HG03520 (cell line): ENCODE measurements around the gene BMPR1A.
A peak's percentile ranks its signal among the peaks of the same experiment; 100 is the strongest.
"Not testable (repeated sequence)": the region's sequence is repeated elsewhere in the genome, so short reads cannot be mapped to it uniquely, and the experiment has no call there.

Experiments
- ATAC-seq: cut with Tn5 transposase; IDR thresholded peaks from one replicate; pipeline ENCODE4 v1.9.1; 2021; ENCODE audit warnings: mild to moderate bottlenecking, moderate library complexity; ENCODE audit not compliant: unreplicated experiment

The BMPR1A gene

GRCh38 chr10:86837663-86838062, 81.2 kb downstream of the BMPR1A start:
- ATAC-seq, result no peak

GRCh38 chr10:86840498-86840897, 84.1 kb downstream of the BMPR1A start:
- no peak for ATAC-seq

- no peak for ATAC-seq
Measured at GRCh38 chr10:86846088-86846487, 89.7 kb downstream of the BMPR1A start.

- ATAC-seq, result no peak
Measured at GRCh38 chr10:86848747-86849146, 92.3 kb downstream of the BMPR1A start.

- ATAC-seq, result peak; percentile 92
Measured at GRCh38 chr10:86849181-86849894, 92.9 kb downstream of the BMPR1A start.

- no peak for ATAC-seq
Measured at GRCh38 chr10:86850481-86850880, 94.1 kb downstream of the BMPR1A start.

- ATAC-seq, result no peak
Measured at GRCh38 chr10:86851328-86852207, 95.1 kb downstream of the BMPR1A start.

GRCh38 chr10:86853582-86853981, 97.2 kb downstream of the BMPR1A start:
- ATAC-seq, result not testable (repeated sequence)

GRCh38 chr10:86855513-86855912, 99.1 kb downstream of the BMPR1A start:
- no peak for ATAC-seq

GRCh38 chr10:86856156-86856555, 99.7 kb downstream of the BMPR1A start:
- ATAC-seq, result no peak

- ATAC-seq, result no peak
Measured at GRCh38 chr10:86857128-86857721, 100.8 kb downstream of the BMPR1A start.

- ATAC-seq, result no peak
Measured at GRCh38 chr10:86858011-86858410, 101.6 kb downstream of the BMPR1A start.

- ATAC-seq, result no peak
Measured at GRCh38 chr10:86861351-86861750, 104.9 kb downstream of the BMPR1A start.

- ATAC-seq, result no peak
Measured at GRCh38 chr10:86862373-86862772, 106.0 kb downstream of the BMPR1A start.

- no peak for ATAC-seq
Measured at GRCh38 chr10:86862786-86863483, 106.5 kb downstream of the BMPR1A start.

- no peak for ATAC-seq
Measured at GRCh38 chr10:86863484-86863842, 107.0 kb downstream of the BMPR1A start.

GRCh38 chr10:86865011-86865811, 108.8 kb downstream of the BMPR1A start:
- not testable (repeated sequence) for ATAC-seq

- no peak for ATAC-seq
Measured at GRCh38 chr10:86867149-86867548, 110.7 kb downstream of the BMPR1A start.

- ATAC-seq, result no peak
Measured at GRCh38 chr10:86868353-86868752, 111.9 kb downstream of the BMPR1A start.

GRCh38 chr10:86870679-86871078, 114.3 kb downstream of the BMPR1A start:
- no peak for ATAC-seq
